SU-DHL-6 (cell line): Measurements from ENCODE around the gene PPEF2.

ENCODE experiments used
- H2AFZ ChIP-seq: fragments of 200-600 bp; sonication (generic); 2 replicates; pipeline ENCODE4 v1.6.1; 2014; ENCODE audit warnings: low read depth, mild to moderate bottlenecking, moderate library complexity, mixed read lengths, antibody characterized with exemption, low read length; ENCODE audit not compliant: severe bottlenecking
- H3F3A ChIP-seq: fragments of 200-600 bp; shearing (Covaris generic); 2 replicates; pipeline ENCODE4 v1.6.0; 2016; ENCODE audit warnings: antibody characterized with exemption, mild to moderate bottlenecking; ENCODE audit not compliant: insufficient read depth
- H3K27ac ChIP-seq: fragments of 200-600 bp; sonication (generic); 2 replicates; pipeline ENCODE4 v1.5.1; 2016; ENCODE audit warnings: low read depth, mild to moderate bottlenecking, low read length, moderate library complexity, mixed read lengths
- H3K27me3 ChIP-seq: fragments of 200-600 bp; sonication (generic), shearing (Covaris generic); 2 replicates; pipeline ENCODE4 v1.6.0; 2014; ENCODE audit warnings: mild to moderate bottlenecking, low read length
- H3K36me3 ChIP-seq: fragments of 200-600 bp; sonication (generic); 2 replicates; pipeline ENCODE4 v1.6.1; 2014; ENCODE audit warnings: mild to moderate bottlenecking, low read length, mixed read lengths
- H3K4me2 ChIP-seq: fragments of 300-600, 200-600 bp; shearing (Covaris generic), sonication (generic); 2 replicates; pipeline ENCODE4 v1.6.0; 2014; ENCODE audit warnings: low read length, low read depth, mild to moderate bottlenecking; ENCODE audit not compliant: poor library complexity, severe bottlenecking
- H3K4me3 ChIP-seq: fragments of 200-600 bp; sonication (generic); 2 replicates; pipeline ENCODE4 v1.5.1; 2014; ENCODE audit warnings: antibody characterized with exemption, low read length, mild to moderate bottlenecking, mixed read lengths; ENCODE audit not compliant: insufficient read depth, poor library complexity, severe bottlenecking
- H3K79me2 ChIP-seq: fragments of 200-600 bp; sonication (generic); 2 replicates; pipeline ENCODE4 v1.6.1; 2014; ENCODE audit warnings: mild to moderate bottlenecking, low read length, moderate library complexity; ENCODE audit not compliant: insufficient read depth
- H3K9ac ChIP-seq: fragments of 200-600 bp; sonication (generic); 2 replicates; pipeline ENCODE4 v1.7.0; 2014; ENCODE audit warnings: mild to moderate bottlenecking, low read length
- H3K9me2 ChIP-seq: fragments of 200-600 bp; sonication (generic); replicated peaks from 2 replicates; pipeline ENCODE4 v1.6.1; 2014; ENCODE audit warnings: low read length; ENCODE audit not compliant: insufficient read depth
- H3K9me3 ChIP-seq: fragments of 200-600 bp; sonication (generic); 2 replicates; pipeline ENCODE4 v1.6.1; 2014; ENCODE audit warnings: low read length, mixed read lengths; ENCODE audit not compliant: insufficient read depth
- H4K20me1 ChIP-seq: fragments of 200-600 bp; sonication (generic); 2 replicates; pipeline ENCODE4 v1.6.1; 2014; ENCODE audit warnings: low read depth, mild to moderate bottlenecking, antibody characterized with exemption, low read length, moderate library complexity, mixed read lengths
- CTCF ChIP-seq: fragments of 200-600 bp; sonication (generic); IDR thresholded peaks from one replicate; pipeline ENCODE4 v1.5.1; 2017; ENCODE audit warnings: antibody characterized with exemption, mild to moderate bottlenecking, low read length, moderate library complexity; ENCODE audit not compliant: insufficient read depth, poor library complexity, severe bottlenecking
- EZH2phosphoT487 ChIP-seq: fragments of 200-600 bp; sonication (generic), shearing (Covaris generic); conservative IDR thresholded peaks from 2 replicates; pipeline ENCODE4 v1.6.1; 2018; ENCODE audit warnings: mild to moderate bottlenecking, antibody characterized with exemption, low read length, moderate library complexity, mixed read lengths

The PPEF2 gene

GRCh38 chr4:75841641-75842520 lies 60.4 kb downstream of the PPEF2 start:
- Histone ChIP-seq H3K4me2 (no peak overlapping the region), H3F3A (no peaks in the 10 kb centered on the region), H3K36me3 (no peaks in the 10 kb centered on the region), H3K9ac (no peak overlapping the region), H3K9me3 (no peaks in the 10 kb centered on the region), H3K9me2 (no peaks in the 10 kb centered on the region), H2AFZ (no peak overlapping the region), H3K79me2 (no peaks in the 10 kb centered on the region), H3K27me3 (no peaks in the 10 kb centered on the region), H4K20me1 (no peaks in the 10 kb centered on the region), H3K4me3 (no peak overlapping the region), H3K27ac (no peak overlapping the region)
- TF ChIP-seq EZH2phosphoT487, result no peak
- no peak for TF ChIP-seq CTCF

- no peak overlapping the region for H3K4me2 ChIP-seq
- H2AFZ ChIP-seq, result no peak overlapping the region
- H3K27me3 ChIP-seq, result no peaks in the 10 kb centered on the region
- TF ChIP-seq CTCF (no peak), EZH2phosphoT487 (no peak)
- no peaks in the 10 kb centered on the region for H3K36me3 ChIP-seq
- no peaks in the 10 kb centered on the region for H3K9me2 ChIP-seq
- no peaks in the 10 kb centered on the region for H3F3A ChIP-seq
- H3K9ac ChIP-seq, result no peak overlapping the region
- H4K20me1 ChIP-seq, result no peaks in the 10 kb centered on the region
- no peak overlapping the region for H3K27ac ChIP-seq
- H3K4me3 ChIP-seq, result no peak overlapping the region
- no peaks in the 10 kb centered on the region for H3K79me2 ChIP-seq
- H3K9me3 ChIP-seq, result no peaks in the 10 kb centered on the region
Observed at GRCh38 chr4:75834772-75835154, 67.5 kb downstream of the PPEF2 start.

GRCh38 chr4:75834095-75834771 lies 68.0 kb downstream of the PPEF2 start:
- Histone ChIP-seq H3K9me3 (no peaks in the 10 kb centered on the region), H3K27ac (no peak overlapping the region), H4K20me1 (no peaks in the 10 kb centered on the region), H3K36me3 (no peaks in the 10 kb centered on the region), H3K4me2 (no peak overlapping the region), H3K27me3 (no peaks in the 10 kb centered on the region), H3K4me3 (no peak overlapping the region), H2AFZ (no peak overlapping the region), H3K9me2 (no peaks in the 10 kb centered on the region), H3K9ac (no peak overlapping the region), H3F3A (no peaks in the 10 kb centered on the region), H3K79me2 (no peaks in the 10 kb centered on the region)
- TF ChIP-seq EZH2phosphoT487 (no peak), CTCF (no peak)
